Activated T-helper 1 cell treated with anti-CD3 and anti-CD28 coated beads, Interleukin-2, amount 50 U/mL, for 16 hours (primary cell): Measurements from ENCODE around the gene PIKFYVE.

Source experiments
- DNase-seq, 2 donors: peaks; one replicate each; pipeline ENCODE4 v3.0.0-alpha.2; 2020; ENCODE audit warnings: low read depth in 1 of 2, low spot score in 1 of 2

PIKFYVE gene

DNA sequence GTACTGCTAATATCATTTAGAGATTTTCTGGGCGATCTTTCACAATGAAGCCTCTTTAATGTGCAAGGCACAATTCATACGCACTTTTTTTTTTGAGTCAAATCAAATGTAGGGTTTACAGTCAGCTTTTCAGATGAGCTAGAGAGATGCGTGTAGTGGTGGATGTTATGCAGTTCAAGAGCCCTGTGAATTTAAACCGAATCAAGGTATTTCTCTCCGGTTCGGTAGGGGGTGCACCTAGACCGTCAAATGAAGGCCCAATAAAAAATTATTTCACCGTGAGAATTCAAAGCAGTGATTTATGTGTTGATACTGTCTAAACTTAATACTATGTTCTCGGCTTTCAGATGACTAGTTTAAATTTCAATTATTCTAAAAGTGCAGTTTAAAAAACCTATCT is 141.6 kb downstream of the PIKFYVE start:
- no peak for DNase-seq
